ENCODE data around the gene C12orf57.

Gene C12orf57

GRCh38 chr12:6957741-6958608 is 14.2 kb downstream of the C12orf57 start:
- no peak for DNase-seq (ENCODE audit: low spot score)
- no peak for TF ChIP-seq CTCF (IDR thresholded peaks at IDR 0.05; ENCODE audit: borderline replicate concordance, control extremely low read depth, extremely low read depth, insufficient read depth, missing control alignments)
- in situ Hi-C loops (cut with MboI; ENCODE audit: low sequenced_read_pairs, unreplicated experiment), result no loop called here

GRCh38 chr12:6958609-6959057 is 14.8 kb downstream of the C12orf57 start:
- DNase-seq (ENCODE audit: low spot score), result peak; percentile 33
- in situ Hi-C loops (cut with MboI; ENCODE audit: low sequenced_read_pairs, unreplicated experiment), result no loop called here
- no peak for TF ChIP-seq CTCF (IDR thresholded peaks at IDR 0.05; ENCODE audit: borderline replicate concordance, control extremely low read depth, extremely low read depth, insufficient read depth, missing control alignments)

GRCh38 chr12:6959058-6959804 is 15.4 kb downstream of the C12orf57 start:
- TF ChIP-seq CTCF (IDR thresholded peaks at IDR 0.05; ENCODE audit: borderline replicate concordance, control extremely low read depth, extremely low read depth, insufficient read depth, missing control alignments), result no peak
- DNase-seq (ENCODE audit: low spot score), result peak; percentile 79
- in situ Hi-C loops (cut with MboI; ENCODE audit: low sequenced_read_pairs, unreplicated experiment), result no loop called here

- in situ Hi-C loops (cut with MboI; ENCODE audit: low sequenced_read_pairs, unreplicated experiment), result no loop called here
- no peak for DNase-seq (ENCODE audit: low spot score)
- TF ChIP-seq CTCF (IDR thresholded peaks at IDR 0.05; ENCODE audit: borderline replicate concordance, control extremely low read depth, extremely low read depth, insufficient read depth, missing control alignments), result no peak
Observed at GRCh38 chr12:6959805-6960592, 16.2 kb downstream of the C12orf57 start.

GRCh38 chr12:6960593-6961277 is 16.9 kb downstream of the C12orf57 start:
- in situ Hi-C loops (cut with MboI; ENCODE audit: low sequenced_read_pairs, unreplicated experiment), result no loop called here
- DNase-seq (ENCODE audit: low spot score), result peak; percentile 68
- peak; percentile 62 for TF ChIP-seq CTCF (IDR thresholded peaks at IDR 0.05; ENCODE audit: borderline replicate concordance, control extremely low read depth, extremely low read depth, insufficient read depth, missing control alignments)
